Heart right ventricle (tissue), 16 donors: ENCODE data around the gene PSEN2. TPM values are rescaled to one million over a fixed set of nuclear protein-coding genes. Genes with fewer than 3 reads are reported as not detected.

ENCODE experiments used
- ATAC-seq, 8 donors: fragments of 200-7000 bp; cut with Tn5 transposase; one replicate each; pipeline ENCODE4 v1.9.1; 2020; ENCODE audit warnings: mild to moderate bottlenecking in 8 of 8, moderate library complexity in 8 of 8, moderate number of reproducible peaks in 1 of 8
- DNase-seq, 2 donors: peaks; one replicate each; pipeline ENCODE4 v3.0.0-alpha.2; 2020
- H3K27ac ChIP-seq, 10 donors: fragments of 200-600 bp; sonication (generic) in 2 of 10; one replicate each; pipeline versions ENCODE4 v1.5.0 to v1.8.0; 2020 to 2022; ENCODE audit warnings: mild to moderate bottlenecking in 3 of 10
- H3K27me3 ChIP-seq, 7 donors: fragments of 200-600 bp; one replicate each; pipeline ENCODE4 v1.8.0; 2021 to 2022; ENCODE audit warnings: mild to moderate bottlenecking in 2 of 7
- H3K36me3 ChIP-seq, 9 donors: fragments of 200-600 bp; sonication (generic) in 1 of 9; one replicate each; pipeline versions ENCODE4 v1.5.0 to v1.8.0; 2020 to 2022; ENCODE audit warnings: mild to moderate bottlenecking in 2 of 9
- H3K4me1 ChIP-seq, 9 donors: fragments of 200-600 bp; sonication (generic) in 1 of 9; one replicate each; pipeline versions ENCODE4 v1.5.0 to v1.8.0; 2020 to 2022; ENCODE audit warnings: mild to moderate bottlenecking in 4 of 9
- H3K4me3 ChIP-seq, 10 donors: fragments of 200-600 bp; sonication (generic) in 2 of 10; one replicate each; pipeline versions ENCODE4 v1.5.0 to v1.8.0; 2020 to 2022; ENCODE audit warnings: mild to moderate bottlenecking in 7 of 10, moderate library complexity in 2 of 10
- H3K9me3 ChIP-seq, 11 donors: fragments of 200-600 bp in 10 of 11; sonication (generic) in 2 of 11; one replicate each; pipeline versions ENCODE4 v1.5.0 to v1.8.0; 2013 to 2022; ENCODE audit warnings: mild to moderate bottlenecking in 2 of 11, control low read depth in 1 of 11, moderate library complexity in 1 of 11
- CTCF ChIP-seq, 9 donors: fragments of 200-600 bp; sonication (generic) in 2 of 9; IDR thresholded peaks; one replicate each; pipeline versions ENCODE4 v1.5.0 to v1.8.0; 2021 to 2022; ENCODE audit warnings: antibody characterized with exemption in 9 of 9, mild to moderate bottlenecking in 5 of 9, moderate library complexity in 1 of 9
- WGBS, 2 donors: extraction: QIAGEN DNeasy Blood & Tissue Kit; methylation state at CpG; one replicate each; pipeline ENCODE4 v1.1.7; 2013; ENCODE audit warnings: inconsistent platforms in 1 of 2; 5-methylcytosine and 5-hydroxymethylcytosine counted together
- intact Hi-C, 10 donors: fragments of 100-400 bp; cut with DNase I; formaldehyde crosslinking; loops; one replicate each; pipeline versions ENCODE4 v1.11.1 to v1.14.2; 2022
- polyA plus RNA-seq, 2 donors: library from polyadenylated mRNA; stranded (reverse); fragments of 200-250 nt; gene quantifications; one replicate each; pipeline ENCODE4 v1.2.3, GENCODE V29; 2013
- total RNA-seq, 10 donors: library from RNA; stranded (reverse); fragmentation: NEBNext Ultra II Directional in 3 of 10; extraction: Animal tissue kit (Norgen Biotek cat#: 25700) in 3 of 10; gene quantifications; one replicate each; pipeline versions ENCODE4 v1.2.1 to v1.2.4, GENCODE V29; 2021 to 2023
- donor health status: Arrhythmogenic right ventricular cardiomyopathy.
- donor health status: ischemic (EF 13 %, LVEDD 7.1; RV severe dilation, severe dysfunction).
- donor health status: healthy with polysubstance abuse.
- donor health status: DM: no; HTN: yes; CAD: no.
- donor health status: DM: no; HTN: no; CAD: no.
- donor health status: ischemic (EF 25% LVEDD 6.9; RV normal size, moderate dysfunction).
- donor health status: ischemic (EF 25% LVEDD 5.7; RV mildly dilated, moderate dysfunction).
- donor health status: healthy.
- donor health status: DM: yes; HTN: yes; CAD: no.
- donor health status: Ischemic cardiomyopathy.
- donor health status: ischemic (EF 35%, LVEDD 5.7; RV mildly dilated, moderate dysfunction).
- donor health status: nonischemic (EF 11% LVEDD 7.7; RV severe dilation, severe dysfunction).
- donor health status: DM: yes; HTN: yes; CAD: no.
- donor health status: PGD.
- donor health status: ischemic (EF 29% LVEDD 5.4; RV normal size, mild dysfunction).
- donor health status: nonischemic (EF 23%, LVEDD 6.1; RV moderate dilation, normal function).

Gene PSEN2
- total and polyA plus RNA-seq, 12 donors, result 12.9 to 25.8 (median 19.2) TPM

- Histone ChIP-seq H3K27me3 (no peaks in the 10 kb centered on the region), H3K4me3 (no peak overlapping the region), H3K27ac (no peak overlapping the region), H3K9me3 (no peaks in the 10 kb centered on the region), H3K36me3 (peaks cover 0 to 76% (median 8%) of the 10 kb centered on the region in 9 donors), H3K4me1 (peaks cover 0 to 55% (median 43%) of the 10 kb centered on the region in 9 donors)
- no peak for ATAC-seq
- no peak for DNase-seq
- intact Hi-C loops, result no loop called here
- 97 to 98% methylated on average over 8 of the region's 8 CpGs for WGBS, 2 donors
- no peak for TF ChIP-seq CTCF (IDR thresholded peaks at IDR 0.05)
Observed at GRCh38 chr1:226888816-226889215, 18.4 kb downstream of the PSEN2 start.

- Histone ChIP-seq H3K9me3 (no peaks in the 10 kb centered on the region), H3K4me1 (peaks cover 0 to 45% (median 33%) of the 10 kb centered on the region in 9 donors), H3K27me3 (no peaks in the 10 kb centered on the region), H3K36me3 (peaks cover 0 to 85% (median 14%) of the 10 kb centered on the region in 9 donors), H3K4me3 (no peak overlapping the region), H3K27ac (no peak overlapping the region)
- intact Hi-C loops, result no loop called here
- no peak for TF ChIP-seq CTCF (IDR thresholded peaks at IDR 0.05)
- DNase-seq, result no peak
- no peak for ATAC-seq
- 90 to 94% methylated on average over 12 of the region's 12 CpGs for WGBS, 2 donors
Observed at GRCh38 chr1:226889616-226890330, 19.4 kb downstream of the PSEN2 start.

- no peaks in the 10 kb centered on the region for H3K9me3 ChIP-seq
- no peak for DNase-seq
- H3K27ac ChIP-seq, result no peak overlapping the region
- H3K27me3 ChIP-seq, result no peaks in the 10 kb centered on the region
- intact Hi-C loops, result no loop called here
- no peak overlapping the region for H3K4me3 ChIP-seq
- H3K36me3 ChIP-seq, result peaks cover 0 to 89% (median 17%) of the 10 kb centered on the region in 9 donors
- no peak for ATAC-seq
- WGBS, 2 donors, result 88 to 91% methylated on average over 22 of the region's 22 CpGs
- peaks cover 0 to 38% (median 26%) of the 10 kb centered on the region in 9 donors for H3K4me1 ChIP-seq
- no peak for TF ChIP-seq CTCF (IDR thresholded peaks at IDR 0.05)
Observed at GRCh38 chr1:226890331-226891108, 20.1 kb downstream of the PSEN2 start.

GRCh38 chr1:226891346-226891745, 20.9 kb downstream of the PSEN2 start:
- intact Hi-C loops, result no loop called here
- ATAC-seq, result no peak
- no peak for TF ChIP-seq CTCF (IDR thresholded peaks at IDR 0.05)
- Histone ChIP-seq H3K4me3 (no peak overlapping the region), H3K36me3 (peaks cover 0 to 91% (median 24%) of the 10 kb centered on the region in 9 donors), H3K4me1 (peaks cover 0 to 29% (median 17%) of the 10 kb centered on the region in 9 donors), H3K27ac (peak overlapping the region in 7 of 10 donors; percentile 8 to 68 (median 46)), H3K27me3 (no peaks in the 10 kb centered on the region), H3K9me3 (no peaks in the 10 kb centered on the region)
- DNase-seq, result no peak
- 95% methylated on average over 11 of the region's 11 CpGs for WGBS, 2 donors
